Ecto neural progenitor cell (in vitro differentiated cells): ENCODE measurements around the gene TMEM176A.
"Not testable (repeated sequence)": the region's sequence is repeated elsewhere in the genome, so short reads cannot be mapped to it uniquely, and the experiment has no call there.

Experiments used
- DNase-seq: peaks from one replicate; pipeline ENCODE4 v3.0.0-alpha.2; 2018; ENCODE audit warnings: low spot score

The TMEM176A gene

GRCh38 chr7:150788474-150789269, 11.9 kb upstream of the TMEM176A start:
- DNase-seq: no peak

- DNase-seq: no peak
These were observed 10.0 kb upstream of the TMEM176A start for GRCh38 chr7:150790416-150791075.

- no peak for DNase-seq
These were observed 9.3 kb upstream of the TMEM176A start for GRCh38 chr7:150791304-150791703.

- no peak for DNase-seq
These were observed 8.7 kb upstream of the TMEM176A start for GRCh38 chr7:150791746-150792452.

- DNase-seq: no peak
These were observed 6.9 kb upstream of the TMEM176A start for GRCh38 chr7:150793569-150794238.

GRCh38 chr7:150797661-150798060, 2.9 kb upstream of the TMEM176A start:
- DNase-seq: no peak

GRCh38 chr7:150799156-150799555, 1.4 kb upstream of the TMEM176A start:
- no peak for DNase-seq

- DNase-seq: no peak
These were observed 608 bp upstream of the TMEM176A start, which contains the start of gene TMEM176B for GRCh38 chr7:150799741-150800580. TSS of gene TMEM176B (minus strand) at chr7:150800364. CDS start at chr7:150796569, 3,795 bp downstream.

GRCh38 chr7:150801242-150801945, 825 bp downstream of the TMEM176A start:
- no peak for DNase-seq

- no peak for DNase-seq
These were observed 1.6 kb downstream of the TMEM176A start for GRCh38 chr7:150801946-150802771.

GRCh38 chr7:150803161-150803860, 2.7 kb downstream of the TMEM176A start:
- no peak for DNase-seq

- no peak for DNase-seq
These were observed 4.2 kb downstream of the TMEM176A start for GRCh38 chr7:150804802-150805201.

GRCh38 chr7:150805864-150806263, 5.3 kb downstream of the TMEM176A start:
- no peak for DNase-seq

GRCh38 chr7:150806454-150806853, 5.9 kb downstream of the TMEM176A start:
- DNase-seq: no peak

- no peak for DNase-seq
These were observed 6.3 kb downstream of the TMEM176A start for GRCh38 chr7:150806863-150807262.

- not testable (repeated sequence) for DNase-seq
These were observed 7.3 kb downstream of the TMEM176A start for GRCh38 chr7:150807616-150808438.

- no peak for DNase-seq
These were observed 13.9 kb downstream of the TMEM176A start for GRCh38 chr7:150814328-150815001.

- no peak for DNase-seq
These were observed 18.4 kb downstream of the TMEM176A start for GRCh38 chr7:150818971-150819370.
